CD4-positive, alpha-beta T cell treated with Interleukin-15 for 4 hours (primary cell): ENCODE measurements around the gene RFFL.
"Not testable (repeated sequence)": the region's sequence is repeated elsewhere in the genome, so short reads cannot be mapped to it uniquely, and the experiment has no call there.

ENCODE experiments used
- DNase-seq: peaks from one replicate; pipeline ENCODE4 v3.0.0-alpha.2; 2020; ENCODE audit warnings: low spot score

RFFL gene

GRCh38 chr17:35002876-35003551 is 60.5 kb downstream of the RFFL start:
- DNase-seq: no peak

- no peak for DNase-seq
These were observed 62.0 kb downstream of the RFFL start for GRCh38 chr17:35001549-35001948.

- DNase-seq: not testable (repeated sequence)
These were observed 62.5 kb downstream of the RFFL start for GRCh38 chr17:35000965-35001364.

GRCh38 chr17:34999456-34999855 is 64.1 kb downstream of the RFFL start:
- DNase-seq: no peak

- peak; percentile 84 for DNase-seq
These were observed 65.3 kb downstream of the RFFL start for GRCh38 chr17:34998205-34998604.

DNA sequence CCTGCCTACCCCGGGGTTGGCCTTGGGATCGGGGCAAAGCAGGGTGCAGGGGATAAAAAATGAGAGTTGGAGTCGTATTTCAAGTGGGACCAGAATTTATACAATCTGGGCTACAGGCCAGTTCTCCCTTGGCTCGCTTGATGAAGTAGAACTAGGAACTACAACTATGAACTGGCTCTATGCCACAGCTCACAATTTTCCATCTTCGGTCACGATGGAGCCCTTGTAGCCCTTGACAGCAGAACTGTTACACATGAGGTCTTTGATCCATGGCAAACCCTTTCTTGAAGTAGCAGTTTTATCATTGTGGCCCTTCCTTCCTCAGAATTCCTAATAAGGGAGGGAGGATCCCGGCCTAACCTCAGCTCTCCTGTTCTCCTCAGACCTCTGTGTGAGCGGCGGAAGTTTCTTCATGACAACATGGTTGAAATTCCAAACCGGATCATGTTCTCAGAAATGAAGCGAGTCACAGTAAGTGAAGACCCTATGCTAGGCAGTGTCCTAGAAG is 66.1 kb downstream of the RFFL start:
- DNase-seq: no peak

DNA sequence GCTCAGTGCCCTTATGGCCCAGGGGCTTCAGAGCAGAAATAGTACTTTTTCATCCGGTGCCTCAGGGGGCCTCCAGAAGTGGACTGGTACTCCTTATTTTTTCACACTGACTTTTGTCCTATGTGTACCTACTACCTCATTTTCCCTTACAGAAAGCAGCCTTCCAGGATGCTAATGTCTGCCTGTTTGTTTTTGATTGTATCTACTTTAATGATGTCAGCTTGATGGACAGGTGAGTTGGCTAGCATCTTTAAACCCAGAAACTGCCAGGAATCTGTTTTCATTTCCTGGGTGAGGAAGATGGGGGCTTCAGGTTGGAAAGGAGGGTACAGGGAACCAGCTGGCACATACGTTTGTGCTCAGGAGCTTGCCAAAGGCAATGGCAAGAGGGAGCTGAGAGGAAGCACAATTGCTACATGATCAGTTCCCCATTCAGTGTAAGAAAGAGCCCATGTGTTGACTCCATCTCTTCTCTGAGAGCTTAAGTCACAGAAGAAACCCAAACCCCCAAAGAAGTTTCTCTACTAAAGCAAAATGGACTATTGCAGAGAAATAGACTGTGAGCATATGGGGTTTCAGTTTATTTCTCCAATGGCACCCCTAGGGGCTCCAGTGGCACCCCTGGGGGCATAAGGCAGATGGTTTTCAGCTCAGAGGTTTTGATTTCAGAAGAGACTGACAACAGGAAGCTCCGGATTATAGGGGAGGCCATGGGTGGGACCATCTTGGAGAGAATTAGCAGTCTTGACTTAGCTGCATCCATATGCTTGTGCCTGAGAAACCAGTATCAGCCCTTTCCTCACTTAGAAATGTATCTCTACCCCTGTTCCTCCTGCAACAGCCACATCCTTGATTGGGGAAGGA is 66.9 kb downstream of the RFFL start:
- DNase-seq: no peak

GRCh38 chr17:34993031-34993430 is 70.5 kb downstream of the RFFL start:
- no peak for DNase-seq

- DNase-seq: no peak
These were observed 71.9 kb downstream of the RFFL start for GRCh38 chr17:34991606-34992005.

DNA sequence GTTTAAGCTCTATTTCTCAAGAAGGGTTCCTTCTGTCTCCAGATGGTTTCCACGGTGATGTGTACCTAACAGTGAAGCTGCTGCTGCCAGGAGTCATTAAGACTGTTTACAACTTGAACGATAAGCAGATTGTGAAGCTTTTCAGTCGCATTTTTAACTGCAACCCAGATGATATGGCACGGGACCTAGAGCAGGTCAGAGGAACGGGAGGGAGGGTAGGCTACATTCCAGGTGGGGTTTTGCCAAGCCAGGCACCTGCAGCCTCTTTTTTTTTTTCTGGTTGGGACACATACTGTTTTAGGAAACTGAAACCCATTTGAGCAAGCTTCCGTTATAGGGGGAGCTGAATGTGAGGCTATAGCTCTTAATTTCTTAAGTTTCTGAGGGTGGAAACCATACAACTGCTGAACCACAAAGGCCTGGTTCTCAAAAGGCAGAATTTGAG is 72.6 kb downstream of the RFFL start:
- no peak for DNase-seq

DNA sequence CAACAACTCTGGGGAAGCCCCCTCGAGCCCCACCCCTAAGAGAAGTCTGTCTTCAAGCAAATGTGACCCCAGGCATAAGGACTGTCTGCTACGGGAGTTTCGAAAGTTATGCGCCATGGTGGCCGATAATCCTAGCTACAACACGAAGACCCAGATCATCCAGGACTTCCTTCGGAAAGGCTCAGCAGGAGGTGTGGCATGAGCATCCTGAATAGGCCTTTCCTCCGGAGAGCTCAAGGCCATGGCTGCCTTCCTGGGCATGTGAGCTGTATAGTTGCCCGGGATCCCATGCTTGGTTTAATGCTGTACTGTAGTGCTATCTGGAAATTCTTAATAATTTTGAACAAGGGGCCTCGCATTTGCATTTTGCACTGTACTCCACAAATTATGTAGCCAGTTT is 74.0 kb downstream of the RFFL start:
- no peak for DNase-seq

GRCh38 chr17:34988644-34989043 is 74.9 kb downstream of the RFFL start:
- DNase-seq: no peak

DNA sequence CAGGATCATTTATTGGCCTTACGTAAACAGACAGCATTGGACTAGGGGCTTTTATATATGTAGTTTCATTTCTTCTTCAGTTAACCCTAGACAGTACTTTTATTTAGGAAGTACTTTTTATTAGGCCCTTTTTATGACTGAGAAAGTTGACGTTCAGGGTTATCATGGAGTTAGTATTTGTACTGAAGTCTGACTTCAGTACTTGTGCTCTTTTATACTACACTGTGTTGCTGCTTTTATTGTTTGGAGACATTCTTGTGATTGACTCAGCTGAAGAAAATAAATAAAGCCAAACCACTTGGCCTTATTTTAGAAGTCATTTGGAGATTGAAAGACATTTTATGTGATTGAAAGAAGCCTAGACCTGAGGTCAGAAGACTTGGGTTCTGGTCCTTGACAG is 76.3 kb downstream of the RFFL start:
- no peak for DNase-seq

DNA sequence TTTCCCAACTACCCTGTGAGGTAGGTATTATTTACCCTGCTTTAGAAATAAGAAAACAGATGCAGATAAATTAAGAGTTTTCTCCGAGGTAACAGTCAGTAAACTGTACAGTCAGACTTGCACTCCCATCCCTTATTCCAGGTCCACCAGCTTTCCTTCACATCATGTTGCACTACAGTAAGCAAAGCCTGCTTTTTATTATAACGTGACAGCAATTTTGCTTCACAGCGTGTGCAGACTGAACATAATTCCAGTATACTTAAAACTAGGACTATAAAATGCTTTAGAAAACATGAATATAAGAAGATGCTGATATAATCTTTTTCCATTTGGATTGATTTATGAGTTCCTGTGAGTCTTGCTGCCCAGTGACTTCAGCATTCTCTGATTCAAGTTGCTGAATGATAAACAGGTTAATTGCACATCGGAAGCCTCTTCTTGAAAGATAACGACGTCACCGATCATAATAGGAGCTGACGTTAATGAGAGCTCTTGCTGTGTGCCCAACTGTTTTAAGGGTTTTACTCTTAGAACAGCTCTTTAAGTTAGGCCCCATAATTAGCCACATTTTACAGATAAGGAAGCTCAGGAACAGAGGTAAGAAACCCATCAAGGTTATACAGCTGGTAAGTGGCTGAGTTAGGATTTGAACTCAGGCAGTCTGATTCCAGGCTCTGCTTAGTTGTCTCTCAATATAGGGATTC is 81.8 kb downstream of the RFFL start:
- DNase-seq: no peak

DNA sequence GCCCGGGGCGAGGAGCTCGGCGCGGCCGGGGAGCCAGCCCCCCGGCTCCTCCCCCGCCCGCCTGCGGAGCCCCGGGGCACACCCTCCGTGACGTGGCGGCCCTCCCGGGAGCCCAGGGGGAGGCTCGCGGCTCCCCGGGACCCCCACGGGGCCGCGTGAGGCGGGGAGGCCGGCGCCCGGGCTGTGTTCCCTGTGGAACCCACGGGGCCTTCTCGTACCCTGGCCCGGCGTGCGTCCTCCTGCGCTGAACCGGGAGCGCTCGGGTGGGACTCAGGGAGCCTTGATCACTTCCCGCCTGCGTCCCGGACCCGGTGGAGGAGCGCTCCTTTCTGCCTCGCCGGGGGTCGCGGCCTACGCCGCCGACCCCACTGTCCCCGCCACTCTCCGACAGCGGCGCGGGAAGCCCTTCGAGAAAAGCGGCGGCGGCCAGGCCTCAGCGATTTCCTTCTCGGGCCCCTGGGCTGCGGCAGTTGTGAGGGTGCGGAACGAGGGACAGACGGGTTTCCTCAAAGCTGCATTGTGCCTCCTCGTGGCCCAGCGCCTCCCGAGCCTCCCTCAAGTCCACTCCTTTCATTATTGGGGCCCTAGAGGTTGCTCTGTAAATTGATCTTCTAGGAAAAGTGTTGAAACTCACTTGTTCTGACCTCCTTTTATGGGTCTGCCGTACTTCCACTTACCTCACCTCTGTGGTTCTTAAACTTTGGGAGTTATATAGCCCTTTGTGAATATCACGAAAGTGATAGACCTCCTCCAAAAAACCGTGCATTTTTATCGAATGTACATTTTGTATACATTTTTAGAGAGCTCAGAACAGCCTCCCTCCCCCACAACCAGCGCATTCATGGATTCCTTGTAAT is 82.6 kb downstream of the RFFL start:
- peak; percentile 74 for DNase-seq

- peak; percentile 93 for DNase-seq
These were observed 83.2 kb downstream of the RFFL start, which contains the start of gene LIG3 for GRCh38 chr17:34980353-34980680. TSS of gene LIG3 (plus strand) at chr17:34980512. CDS start at chr17:34983006, 2,494 bp downstream.

GRCh38 chr17:34979650-34980352 is 83.7 kb downstream of the RFFL start:
- DNase-seq: no peak

GRCh38 chr17:34979153-34979552 is 84.4 kb downstream of the RFFL start:
- no peak for DNase-seq

DNA sequence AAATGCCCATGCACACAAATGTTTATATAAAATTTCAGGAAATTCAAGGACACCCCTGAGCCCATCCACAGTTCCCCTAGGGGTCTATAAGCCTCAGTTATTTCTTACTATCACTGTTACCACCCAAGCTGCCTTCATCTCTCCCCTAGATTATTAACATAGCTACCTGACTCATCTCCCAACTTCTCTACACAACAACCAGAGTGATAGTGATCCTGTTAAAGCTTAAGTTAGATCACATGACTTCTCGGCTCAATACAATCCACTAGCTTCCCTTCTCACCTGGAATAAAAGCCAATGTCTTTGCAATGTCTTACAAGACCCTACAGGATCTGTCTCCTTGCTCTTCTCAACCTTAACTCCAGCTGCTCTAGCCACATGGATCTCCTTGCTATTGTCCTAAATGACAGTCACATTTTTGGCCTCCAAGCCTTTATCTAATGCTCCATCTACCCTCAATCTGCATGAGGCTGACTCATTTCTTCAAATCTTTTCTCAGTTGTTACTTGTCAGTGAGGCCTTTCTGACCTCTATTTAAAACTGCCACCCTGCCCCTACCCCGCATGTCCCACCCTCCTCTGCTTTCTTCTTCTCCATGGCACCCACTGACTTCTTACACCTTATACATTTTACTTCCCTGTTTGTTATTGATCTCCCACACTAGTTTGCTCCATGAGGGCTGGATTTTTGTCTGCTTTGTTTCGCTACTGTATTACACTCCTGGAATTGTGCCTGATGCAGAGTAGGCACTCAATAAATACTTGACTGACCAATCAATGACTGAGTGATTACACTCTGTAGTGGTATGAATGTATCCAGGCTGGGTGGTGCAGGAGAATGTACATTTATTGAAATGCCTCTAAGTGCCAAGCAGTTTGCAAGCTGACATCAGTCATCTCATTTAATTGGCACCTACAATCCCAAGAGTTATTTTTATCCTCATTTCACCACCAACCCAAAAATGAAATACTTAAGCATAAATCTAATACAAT is 88.4 kb downstream of the RFFL start:
- DNase-seq: no peak

DNA sequence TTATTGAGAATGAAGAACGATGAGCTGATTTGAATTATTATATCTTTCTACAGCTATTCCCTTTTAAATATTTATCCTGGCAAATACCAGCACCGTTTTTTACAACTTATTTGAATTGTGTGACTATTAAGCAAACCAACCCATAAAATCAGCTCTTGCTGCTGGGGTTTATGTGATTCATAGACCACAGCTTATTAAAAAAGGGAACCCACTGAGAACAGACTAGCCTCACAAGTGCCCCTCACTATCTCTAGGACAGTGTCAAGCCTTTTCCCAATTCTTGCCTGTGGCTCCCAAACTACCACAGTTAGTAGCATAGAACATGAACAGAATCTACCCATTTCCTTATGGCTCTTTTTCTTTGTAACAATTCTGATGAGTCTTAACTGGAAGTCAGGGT is 89.3 kb downstream of the RFFL start:
- DNase-seq: no peak
